ENCODE data around the gene TMCC1. TPM values are rescaled to one million over a fixed set of nuclear protein-coding genes. Genes with fewer than 3 reads are reported as not detected.

Gene TMCC1
- total and polyA plus RNA-seq, 4 donors, result 4.6 to 44.2 (median 24.0) TPM

DNA sequence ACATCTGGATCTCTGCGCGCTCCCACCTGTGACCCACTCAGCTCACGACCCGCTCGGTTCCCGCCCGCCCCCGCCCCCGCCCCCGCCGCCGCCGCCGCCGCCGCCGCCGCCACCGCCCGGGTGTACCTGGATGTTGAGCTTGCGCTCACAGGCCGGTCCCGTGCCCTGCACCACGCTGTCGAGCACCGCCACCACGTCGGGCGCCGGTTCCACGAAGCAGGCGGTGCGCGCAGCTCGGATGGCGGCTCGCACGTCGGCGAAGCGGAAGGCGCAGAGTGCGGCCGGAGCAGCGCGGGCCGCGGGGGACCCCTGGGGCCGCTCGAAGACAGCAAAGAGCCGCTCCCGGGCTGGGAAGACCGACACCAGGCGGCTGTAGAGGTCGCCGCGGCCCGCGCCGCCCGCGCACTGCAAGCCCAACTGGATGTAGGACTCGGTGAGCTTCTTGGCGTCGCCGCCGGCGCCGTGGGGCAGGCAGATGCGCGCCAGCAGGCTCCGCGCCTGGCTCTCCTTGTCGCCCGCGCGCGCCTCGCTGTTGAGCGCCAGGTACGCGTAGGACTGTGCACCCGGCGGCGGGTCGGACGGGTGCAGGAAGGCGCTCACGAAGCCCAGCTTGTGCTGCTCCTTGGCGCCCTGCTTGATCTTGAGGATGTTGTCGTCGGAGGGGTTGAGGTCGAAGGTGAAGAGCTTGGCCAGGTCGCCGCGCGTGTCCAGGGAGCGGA, 288.1 kb downstream of the TMCC1 start:
- Histone ChIP-seq H3K4me1 (ENCODE audit: control insufficient read depth in 1 of 2, insufficient read depth in 2 of 2, low read length in 2 of 2) (no peaks in the 10 kb centered on the region), H3K4me3 (ENCODE audit: low read length in 2 of 2) (peak overlapping the region; percentile 29 to 59), H3K27me3 (ENCODE audit: control insufficient read depth in 1 of 2, insufficient read depth in 2 of 2, low read length in 1 of 2) (no peaks in the 10 kb centered on the region), H3K36me3 (ENCODE audit: control insufficient read depth in 1 of 2, insufficient read depth in 2 of 2, low read length in 1 of 2) (no peaks in the 10 kb centered on the region), H3K27ac (ENCODE audit: low read depth in 1 of 2, low read length in 2 of 2) (peak overlapping the region in 1 of 2 donors; percentile 12), H3K9me3 (ENCODE audit: control insufficient read depth, low read length) (no peaks in the 10 kb centered on the region)
- WGBS, 2 donors, result 1% methylated on average over 70 to 98 of the region's 98 CpGs
- intact Hi-C loops (cut with DNase I), result loop anchor here in 1 of 2 donors (5.0 kb wide), 2 partner anchors 113 to 163 kb away; partner anchors contain the start of gene IFT122
- ATAC-seq (ENCODE audit: low FRiP score) (peak; percentile 6), DNase-seq (peak in 1 of 2 donors; percentile 87)

- Histone ChIP-seq H3K4me1 (ENCODE audit: control insufficient read depth in 1 of 2, insufficient read depth in 2 of 2, low read length in 2 of 2) (no peaks in the 10 kb centered on the region), H3K4me3 (ENCODE audit: low read length in 2 of 2) (peak overlapping the region; percentile 6 to 59), H3K27ac (ENCODE audit: low read depth in 1 of 2, low read length in 2 of 2) (no peak overlapping the region), H3K9me3 (ENCODE audit: control insufficient read depth, low read length) (no peaks in the 10 kb centered on the region), H3K36me3 (ENCODE audit: control insufficient read depth in 1 of 2, insufficient read depth in 2 of 2, low read length in 1 of 2) (no peaks in the 10 kb centered on the region), H3K27me3 (ENCODE audit: control insufficient read depth in 1 of 2, insufficient read depth in 2 of 2, low read length in 1 of 2) (no peaks in the 10 kb centered on the region)
- DNase-seq (no peak), ATAC-seq (ENCODE audit: low FRiP score) (no peak)
- 11% methylated on average over 12 of the region's 12 CpGs for WGBS, 2 donors
- intact Hi-C loops (cut with DNase I), result loop anchor here (5.0 kb wide), 3 partner anchors 42 to 162 kb away; partner anchors contain the start of gene IFT122 (in 1 of the 2)
These were observed 288.7 kb downstream of the TMCC1 start for GRCh38 chr3:129604767-129605166.

DNA sequence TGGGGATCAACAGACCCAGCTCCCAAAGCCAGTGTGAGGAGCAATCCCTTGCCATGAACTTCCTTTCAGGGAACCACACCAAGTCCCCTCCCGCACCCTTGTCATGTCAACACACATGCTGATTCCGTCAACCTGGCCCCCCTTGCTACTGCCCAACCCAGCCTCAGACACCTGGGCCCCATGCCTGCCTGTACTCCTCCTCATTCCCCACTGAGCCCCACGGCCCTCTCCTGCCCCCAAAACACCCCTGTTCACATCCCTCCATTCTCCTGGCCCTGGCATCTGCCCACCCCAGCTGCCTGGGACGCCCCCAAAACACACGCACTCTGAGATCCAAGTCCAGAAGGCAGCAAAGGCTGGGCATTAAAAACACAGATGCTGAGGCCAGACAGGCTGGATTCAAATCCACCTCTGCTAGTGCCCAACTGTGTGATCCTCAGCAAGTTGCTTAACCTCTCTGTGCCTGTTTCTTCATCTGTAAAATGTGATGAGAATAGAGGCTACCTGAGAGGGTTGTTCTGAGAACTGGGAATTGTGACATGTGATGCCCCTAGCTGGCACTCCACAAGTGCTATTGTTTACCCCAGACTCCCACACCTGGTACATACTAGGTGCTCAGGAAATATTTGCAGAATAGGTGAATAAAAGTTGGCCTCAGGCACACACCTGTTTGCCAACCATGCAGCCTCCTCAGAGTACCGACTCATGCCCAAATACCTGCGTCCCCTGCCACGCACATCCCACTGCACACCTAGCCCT, 289.3 kb downstream of the TMCC1 start:
- no peak for ATAC-seq (ENCODE audit: low FRiP score)
- no peak overlapping the region for H3K4me3 ChIP-seq (ENCODE audit: low read length in 2 of 2)
- intact Hi-C loops (cut with DNase I), result loop anchor here in 1 of 2 donors (5.0 kb wide), 2 partner anchors 42 to 112 kb away; no protein-coding TSS in a partner anchor
- H3K27me3 ChIP-seq (ENCODE audit: control insufficient read depth in 1 of 2, insufficient read depth in 2 of 2, low read length in 1 of 2), result no peaks in the 10 kb centered on the region
- H3K9me3 ChIP-seq (ENCODE audit: control insufficient read depth, low read length), result no peaks in the 10 kb centered on the region
- WGBS, 2 donors, result 38 to 49% methylated on average over 8 of the region's 8 CpGs
- H3K36me3 ChIP-seq (ENCODE audit: control insufficient read depth in 1 of 2, insufficient read depth in 2 of 2, low read length in 1 of 2), result no peaks in the 10 kb centered on the region
- no peaks in the 10 kb centered on the region for H3K4me1 ChIP-seq (ENCODE audit: control insufficient read depth in 1 of 2, insufficient read depth in 2 of 2, low read length in 2 of 2)
- H3K27ac ChIP-seq (ENCODE audit: low read depth in 1 of 2, low read length in 2 of 2), result peak overlapping the region in 1 of 2 donors; percentile 45
- DNase-seq, result no peak

- 42% methylated on average over 7 of the region's 7 CpGs for WGBS, 2 donors
- Histone ChIP-seq H3K4me1 (ENCODE audit: control insufficient read depth in 1 of 2, insufficient read depth in 2 of 2, low read length in 2 of 2) (no peaks in the 10 kb centered on the region), H3K9me3 (ENCODE audit: control insufficient read depth, low read length) (no peaks in the 10 kb centered on the region), H3K27ac (ENCODE audit: low read depth in 1 of 2, low read length in 2 of 2) (peak overlapping the region in 1 of 2 donors; percentile 45), H3K27me3 (ENCODE audit: control insufficient read depth in 1 of 2, insufficient read depth in 2 of 2, low read length in 1 of 2) (no peaks in the 10 kb centered on the region), H3K4me3 (ENCODE audit: low read length in 2 of 2) (no peak overlapping the region), H3K36me3 (ENCODE audit: control insufficient read depth in 1 of 2, insufficient read depth in 2 of 2, low read length in 1 of 2) (no peaks in the 10 kb centered on the region)
- no peak for ATAC-seq (ENCODE audit: low FRiP score)
- DNase-seq, result no peak
- intact Hi-C loops (cut with DNase I), result loop anchor here in 1 of 2 donors (5.0 kb wide), 2 partner anchors 41 to 111 kb away; no protein-coding TSS in a partner anchor
These were observed 290.0 kb downstream of the TMCC1 start for GRCh38 chr3:129603561-129603942.

DNA sequence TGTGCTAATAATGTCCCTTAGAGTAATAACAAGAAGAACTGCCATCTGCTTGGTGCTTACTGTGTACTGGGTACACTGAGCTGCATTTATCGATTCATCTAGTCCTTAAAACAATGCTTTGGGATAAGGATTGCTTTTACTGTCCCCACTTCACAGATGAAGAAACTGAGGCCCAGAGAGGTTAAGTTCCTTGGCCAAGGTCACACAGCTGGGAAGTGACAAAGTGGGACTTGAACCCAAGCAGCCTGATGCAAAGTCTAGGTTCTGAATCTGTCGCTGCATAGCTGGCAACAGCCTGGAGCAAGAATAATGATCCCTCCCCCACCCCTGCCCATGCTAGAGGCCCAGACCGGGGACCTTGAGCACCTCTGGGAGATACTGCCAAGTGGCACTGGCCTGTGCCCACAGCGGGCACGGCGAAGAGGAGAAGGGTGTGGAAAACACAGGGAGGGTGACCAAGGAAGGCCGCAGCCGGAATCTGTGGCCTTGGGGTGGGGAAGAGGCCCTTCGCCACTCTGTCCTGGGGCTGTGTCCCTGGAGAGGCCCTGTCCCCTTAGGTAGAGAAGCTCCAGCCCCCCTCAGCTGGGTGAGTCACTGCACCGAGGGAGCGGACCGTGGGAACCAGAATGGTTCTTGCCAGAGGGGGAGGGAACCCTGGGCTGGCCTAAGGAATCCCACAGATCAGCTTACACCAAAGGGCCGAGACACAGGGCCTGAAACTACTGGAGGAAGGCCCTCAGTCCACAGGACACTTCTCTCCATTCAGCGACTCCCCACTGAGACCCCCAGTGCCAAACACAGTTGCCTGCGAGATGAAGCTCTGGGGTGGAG, 290.6 kb downstream of the TMCC1 start:
- intact Hi-C loops (cut with DNase I), result loop anchor here in 1 of 2 donors (5.0 kb wide), 2 partner anchors 41 to 111 kb away; no protein-coding TSS in a partner anchor

GRCh38 chr3:129602309-129602708, 291.2 kb downstream of the TMCC1 start:
- Histone ChIP-seq H3K4me1 (ENCODE audit: control insufficient read depth in 1 of 2, insufficient read depth in 2 of 2, low read length in 2 of 2) (no peaks in the 10 kb centered on the region), H3K9me3 (ENCODE audit: control insufficient read depth, low read length) (no peaks in the 10 kb centered on the region), H3K27me3 (ENCODE audit: control insufficient read depth in 1 of 2, insufficient read depth in 2 of 2, low read length in 1 of 2) (no peaks in the 10 kb centered on the region), H3K4me3 (ENCODE audit: low read length in 2 of 2) (no peak overlapping the region), H3K36me3 (ENCODE audit: control insufficient read depth in 1 of 2, insufficient read depth in 2 of 2, low read length in 1 of 2) (no peaks in the 10 kb centered on the region), H3K27ac (ENCODE audit: low read depth in 1 of 2, low read length in 2 of 2) (peak overlapping the region in 1 of 2 donors; percentile 6)
- ATAC-seq (ENCODE audit: low FRiP score) (no peak), DNase-seq (no peak)
- 67 to 72% methylated on average over 11 of the region's 11 CpGs for WGBS, 2 donors
- intact Hi-C loops (cut with DNase I), result loop anchor here in 1 of 2 donors (5.0 kb wide), 2 partner anchors 40 to 110 kb away; no protein-coding TSS in a partner anchor

More for the DNA sequence above, 290.6 kb downstream of the TMCC1 start:
- Histone ChIP-seq H3K4me1 (ENCODE audit: control insufficient read depth in 1 of 2, insufficient read depth in 2 of 2, low read length in 2 of 2) (no peaks in the 10 kb centered on the region), H3K27me3 (ENCODE audit: control insufficient read depth in 1 of 2, insufficient read depth in 2 of 2, low read length in 1 of 2) (no peaks in the 10 kb centered on the region), H3K9me3 (ENCODE audit: control insufficient read depth, low read length) (no peaks in the 10 kb centered on the region), H3K36me3 (ENCODE audit: control insufficient read depth in 1 of 2, insufficient read depth in 2 of 2, low read length in 1 of 2) (no peaks in the 10 kb centered on the region), H3K4me3 (ENCODE audit: low read length in 2 of 2) (no peak overlapping the region), H3K27ac (ENCODE audit: low read depth in 1 of 2, low read length in 2 of 2) (peak overlapping the region in 1 of 2 donors; percentile 45)
- 11 to 14% methylated on average over 15 of the region's 15 CpGs for WGBS, 2 donors
- peak; percentile 91 to 94 for DNase-seq
- ATAC-seq (ENCODE audit: low FRiP score), result peak; percentile 70

GRCh38 chr3:129601713-129602112, 291.8 kb downstream of the TMCC1 start:
- no peak for ATAC-seq (ENCODE audit: low FRiP score)
- WGBS, 2 donors, result 17 to 22% methylated on average over 5 of the region's 5 CpGs
- Histone ChIP-seq H3K27ac (ENCODE audit: low read depth in 1 of 2, low read length in 2 of 2) (no peak overlapping the region), H3K27me3 (ENCODE audit: control insufficient read depth in 1 of 2, insufficient read depth in 2 of 2, low read length in 1 of 2) (no peaks in the 10 kb centered on the region), H3K4me1 (ENCODE audit: control insufficient read depth in 1 of 2, insufficient read depth in 2 of 2, low read length in 2 of 2) (no peaks in the 10 kb centered on the region), H3K4me3 (ENCODE audit: low read length in 2 of 2) (no peak overlapping the region), H3K9me3 (ENCODE audit: control insufficient read depth, low read length) (no peaks in the 10 kb centered on the region), H3K36me3 (ENCODE audit: control insufficient read depth in 1 of 2, insufficient read depth in 2 of 2, low read length in 1 of 2) (no peaks in the 10 kb centered on the region)
- no peak for DNase-seq
- intact Hi-C loops (cut with DNase I), result loop anchor here in 1 of 2 donors (5.0 kb wide), 2 partner anchors 39 to 109 kb away; no protein-coding TSS in a partner anchor

GRCh38 chr3:129600348-129600747, 293.2 kb downstream of the TMCC1 start:
- Histone ChIP-seq H3K4me1 (ENCODE audit: control insufficient read depth in 1 of 2, insufficient read depth in 2 of 2, low read length in 2 of 2) (no peaks in the 10 kb centered on the region), H3K4me3 (ENCODE audit: low read length in 2 of 2) (no peak overlapping the region), H3K27ac (ENCODE audit: low read depth in 1 of 2, low read length in 2 of 2) (no peak overlapping the region), H3K36me3 (ENCODE audit: control insufficient read depth in 1 of 2, insufficient read depth in 2 of 2, low read length in 1 of 2) (no peaks in the 10 kb centered on the region), H3K27me3 (ENCODE audit: control insufficient read depth in 1 of 2, insufficient read depth in 2 of 2, low read length in 1 of 2) (no peaks in the 10 kb centered on the region), H3K9me3 (ENCODE audit: control insufficient read depth, low read length) (no peaks in the 10 kb centered on the region)
- 89 to 90% methylated on average over 2 of the region's 2 CpGs for WGBS, 2 donors
- ATAC-seq (ENCODE audit: low FRiP score) (no peak), DNase-seq (no peak)
- intact Hi-C loops (cut with DNase I), result loop anchor here in 1 of 2 donors (5.0 kb wide), 2 partner anchors 38 to 108 kb away; no protein-coding TSS in a partner anchor
